ENCODE measurements around the gene CAMK1D.
A peak's percentile ranks its signal among the peaks of the same experiment; 100 is the strongest.

The CAMK1D gene

GRCh38 chr10:12597176-12597575 lies 247.8 kb downstream of the CAMK1D start:
- DNase-seq (ENCODE audit: low read depth), result no peak

- DNase-seq (ENCODE audit: low read depth), result no peak
Measured at GRCh38 chr10:12597788-12598765, 248.7 kb downstream of the CAMK1D start.

DNA sequence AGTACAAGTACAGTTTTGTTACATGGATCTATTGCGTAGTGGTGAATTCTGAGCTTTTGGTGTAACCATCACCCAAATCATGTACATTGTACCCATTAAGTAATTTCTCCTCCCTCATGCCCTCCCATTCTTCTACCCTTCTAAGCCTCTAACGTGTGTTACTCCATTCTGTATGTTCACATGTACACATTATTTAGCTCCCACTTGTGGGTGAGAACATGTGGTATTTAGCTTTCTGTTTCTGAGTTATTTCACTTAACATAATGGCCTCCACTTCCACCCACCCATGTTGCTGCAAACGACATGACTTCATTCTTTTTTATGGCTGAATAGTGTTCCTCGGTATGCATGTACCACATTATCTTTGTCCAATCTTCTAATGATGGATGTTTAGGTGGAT lies 251.3 kb downstream of the CAMK1D start:
- no peak for DNase-seq (ENCODE audit: low read depth)

GRCh38 chr10:12602521-12602920 lies 253.2 kb downstream of the CAMK1D start:
- no peak for DNase-seq (ENCODE audit: low read depth)

DNA sequence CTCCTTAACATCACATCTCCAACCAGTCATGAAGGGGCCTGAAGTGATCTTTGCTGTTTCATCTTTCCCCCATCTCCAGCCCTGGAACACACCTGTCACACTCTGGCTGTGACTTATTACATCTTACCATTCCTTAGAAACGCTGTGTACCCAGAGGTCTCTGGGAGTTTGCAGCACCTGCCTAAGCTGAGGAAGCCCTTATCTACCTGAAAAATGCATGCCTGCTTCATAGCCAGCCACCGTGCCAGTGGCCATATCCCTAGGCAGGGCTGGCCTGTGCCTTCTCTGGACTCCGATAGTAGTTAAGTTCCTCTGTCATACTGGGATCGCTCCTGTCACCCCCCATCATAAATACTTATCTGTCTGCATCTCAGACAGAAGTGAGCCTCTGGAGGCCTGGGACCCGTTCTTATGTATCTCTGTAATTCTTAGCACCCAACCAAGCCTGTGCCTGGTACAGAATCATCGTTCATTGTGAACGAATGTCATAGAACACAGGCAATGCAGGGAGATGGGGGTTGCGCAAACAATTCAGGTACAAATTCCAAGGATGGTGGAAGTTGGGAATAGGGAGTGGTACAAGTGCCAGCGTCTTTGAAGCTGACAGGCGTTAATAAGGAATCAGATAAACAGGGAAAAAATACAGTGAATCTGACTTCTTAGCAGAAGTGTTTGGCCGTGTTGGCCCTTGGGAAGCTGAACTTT lies 254.6 kb downstream of the CAMK1D start:
- DNase-seq (ENCODE audit: low read depth), result no peak

- peak; percentile 13 for DNase-seq (ENCODE audit: low read depth)
Measured at GRCh38 chr10:12605580-12606405, 256.4 kb downstream of the CAMK1D start.

DNA sequence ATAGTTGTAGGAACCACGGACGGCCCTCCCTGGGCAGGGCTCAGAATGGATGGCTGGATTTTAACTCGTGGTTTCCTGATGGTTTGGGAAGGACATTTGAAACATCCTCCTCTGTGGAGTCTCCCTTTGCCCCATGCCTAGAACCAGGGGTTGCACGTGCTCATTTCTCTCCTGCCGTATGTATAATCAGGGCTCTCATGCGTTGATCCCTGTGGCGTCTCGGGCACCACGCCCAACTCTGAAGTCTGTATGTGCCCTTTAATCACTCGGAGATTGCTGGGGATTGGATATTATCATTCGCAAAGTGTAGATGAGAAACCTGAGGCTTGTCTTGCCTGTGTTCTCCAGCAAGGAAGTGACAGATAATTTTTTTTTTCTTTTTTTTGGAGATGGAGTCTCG lies 257.1 kb downstream of the CAMK1D start:
- DNase-seq (ENCODE audit: low read depth), result no peak

DNA sequence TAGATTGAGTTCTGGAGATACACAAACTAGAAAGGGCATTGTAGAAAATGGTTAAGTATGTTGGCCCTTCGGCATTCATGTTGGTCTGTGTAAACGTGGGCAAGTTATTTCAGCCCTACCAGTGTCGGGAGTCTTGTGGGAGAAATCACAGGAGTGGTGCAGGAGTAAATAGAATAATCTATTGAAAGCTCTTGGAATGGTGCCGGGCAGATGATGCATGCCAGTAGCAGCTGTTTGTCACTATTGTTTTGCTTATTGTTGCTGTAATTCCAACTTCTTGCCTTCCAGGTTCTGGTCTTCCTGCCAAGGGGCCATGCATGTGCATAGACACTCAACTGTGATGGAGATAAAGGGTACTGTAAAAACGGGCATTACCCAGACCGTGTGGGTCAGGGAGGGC lies 259.4 kb downstream of the CAMK1D start:
- DNase-seq (ENCODE audit: low read depth), result no peak

DNA sequence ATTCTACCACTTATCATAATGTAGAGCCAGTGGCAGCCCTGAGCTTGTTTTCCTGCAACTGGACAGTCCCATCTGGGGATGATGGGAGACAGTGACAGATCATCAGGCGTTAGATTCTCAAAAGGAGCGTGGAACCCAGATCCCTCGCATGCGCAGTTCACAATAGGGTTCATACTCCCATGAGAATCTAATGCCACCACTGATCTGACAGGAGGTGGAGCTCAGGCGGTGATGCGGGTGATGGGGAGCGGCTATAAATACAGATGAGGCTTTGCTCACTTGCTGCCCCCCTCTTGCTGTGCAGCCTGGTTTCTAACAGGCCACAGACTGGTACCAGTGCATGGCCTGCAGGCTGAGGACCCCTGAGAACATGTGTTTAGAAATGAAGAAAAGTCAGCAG lies 260.1 kb downstream of the CAMK1D start:
- DNase-seq (ENCODE audit: low read depth), result no peak

DNA sequence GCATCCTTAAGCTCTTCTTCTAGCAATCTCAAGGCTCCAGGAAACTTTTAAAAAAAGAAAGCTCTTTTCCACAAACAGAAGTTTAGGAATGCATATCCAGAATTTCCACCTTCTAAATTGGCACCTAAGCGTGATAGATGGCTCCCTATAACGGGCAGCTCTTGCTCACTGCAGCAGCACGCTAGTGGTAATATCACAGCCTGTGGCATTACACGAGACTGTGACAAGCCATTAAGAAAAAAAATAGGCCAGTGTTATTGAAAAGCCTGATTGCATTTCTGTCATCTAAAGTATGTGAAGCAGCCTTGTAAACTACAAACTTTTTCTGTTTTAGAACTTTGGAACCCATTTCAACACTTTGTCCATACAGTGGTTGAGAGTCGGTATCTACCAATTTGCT lies 263.8 kb downstream of the CAMK1D start:
- DNase-seq (ENCODE audit: low read depth), result no peak

- DNase-seq (ENCODE audit: low read depth), result no peak
Measured at GRCh38 chr10:12614177-12614995, 265.0 kb downstream of the CAMK1D start.

DNA sequence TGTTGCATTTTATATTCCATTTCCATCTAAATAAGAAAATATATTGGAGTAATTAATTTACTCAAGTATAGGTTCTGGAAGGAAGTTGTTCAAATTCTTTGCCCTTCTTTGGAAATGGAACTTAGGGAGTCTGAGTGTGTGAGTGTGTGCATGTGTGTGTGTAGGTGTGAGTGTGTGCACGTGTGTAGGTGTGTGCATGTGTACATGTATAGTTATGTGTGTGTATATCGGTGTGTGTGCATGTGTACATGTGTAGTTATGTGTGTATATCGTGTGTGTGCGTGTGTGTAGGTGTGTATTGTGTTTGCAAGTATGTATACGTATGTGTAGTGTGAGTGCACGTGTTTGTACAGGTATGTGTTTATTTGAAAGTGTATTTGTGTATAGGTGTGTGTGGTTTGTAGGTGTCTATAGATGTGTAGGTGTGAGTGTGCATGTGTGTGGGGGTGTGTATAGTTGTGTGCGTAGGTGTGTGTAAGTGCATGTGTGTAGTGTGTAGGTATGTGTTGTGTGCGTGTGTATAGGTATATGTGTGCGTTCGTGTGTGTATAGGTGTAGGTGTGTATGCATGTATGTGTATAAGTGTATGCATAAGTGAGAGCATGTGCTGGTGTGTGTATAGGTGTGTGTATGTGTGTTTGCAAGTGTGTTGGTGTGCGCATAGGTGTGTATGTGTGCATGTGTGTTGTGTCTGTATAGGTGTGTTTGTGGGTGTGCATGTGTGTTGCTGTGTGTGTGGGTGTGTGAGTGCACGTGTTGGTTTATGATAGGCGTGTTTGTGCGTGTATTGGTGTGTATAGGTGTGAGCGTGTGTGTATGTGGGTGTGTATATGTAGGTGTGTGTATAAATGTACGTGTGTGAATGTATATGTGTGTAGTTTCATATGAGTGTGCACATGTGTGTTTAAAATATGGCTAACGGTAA lies 266.2 kb downstream of the CAMK1D start:
- no peak for DNase-seq (ENCODE audit: low read depth)

DNA sequence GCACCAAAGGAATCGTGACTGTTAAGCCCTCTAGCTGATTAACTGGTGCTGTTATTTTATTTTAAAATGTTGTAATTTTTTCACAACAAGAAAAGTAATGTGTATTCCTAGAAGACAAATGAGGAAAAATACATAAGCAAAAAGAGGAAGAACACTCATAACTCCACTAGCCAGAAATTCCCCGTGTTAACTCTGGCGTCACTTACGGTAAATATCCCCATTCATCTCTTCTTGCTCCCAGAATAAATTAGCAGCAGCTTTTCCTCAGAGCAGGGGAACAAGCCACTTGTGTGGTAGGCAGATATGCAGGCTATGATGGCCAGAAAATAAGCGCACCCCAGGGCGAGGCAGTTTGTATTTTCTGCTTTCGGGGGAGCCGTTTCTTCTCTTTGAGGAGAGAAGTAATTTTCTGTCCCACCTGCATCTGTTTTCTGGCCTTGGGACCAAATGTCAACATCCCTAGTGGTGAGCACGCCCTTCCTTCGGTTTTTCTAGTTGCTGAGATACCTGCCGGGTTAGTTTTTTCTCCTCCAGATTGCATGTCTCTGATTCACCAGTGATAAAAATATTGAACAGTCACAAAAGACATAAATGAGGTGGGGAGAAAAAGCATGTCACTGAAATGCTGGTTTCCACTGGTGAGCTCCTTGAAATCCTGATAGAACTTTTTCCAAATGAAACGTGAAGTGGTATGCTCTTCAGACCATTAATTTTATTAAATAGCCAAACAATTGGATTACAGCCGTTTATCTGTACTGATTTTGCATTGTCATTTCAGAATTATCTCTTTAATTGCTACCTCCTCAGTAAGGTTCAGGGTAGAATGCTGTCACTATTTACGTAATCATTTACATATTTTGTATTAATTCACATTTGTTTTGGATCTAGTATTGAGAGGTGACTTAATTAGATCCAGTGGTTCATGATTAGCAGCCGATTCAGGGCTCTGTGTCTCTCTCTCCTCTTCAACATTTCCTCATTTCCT lies 268.1 kb downstream of the CAMK1D start:
- DNase-seq (ENCODE audit: low read depth), result no peak

GRCh38 chr10:12622016-12622415 lies 272.7 kb downstream of the CAMK1D start:
- no peak for DNase-seq (ENCODE audit: low read depth)

DNA sequence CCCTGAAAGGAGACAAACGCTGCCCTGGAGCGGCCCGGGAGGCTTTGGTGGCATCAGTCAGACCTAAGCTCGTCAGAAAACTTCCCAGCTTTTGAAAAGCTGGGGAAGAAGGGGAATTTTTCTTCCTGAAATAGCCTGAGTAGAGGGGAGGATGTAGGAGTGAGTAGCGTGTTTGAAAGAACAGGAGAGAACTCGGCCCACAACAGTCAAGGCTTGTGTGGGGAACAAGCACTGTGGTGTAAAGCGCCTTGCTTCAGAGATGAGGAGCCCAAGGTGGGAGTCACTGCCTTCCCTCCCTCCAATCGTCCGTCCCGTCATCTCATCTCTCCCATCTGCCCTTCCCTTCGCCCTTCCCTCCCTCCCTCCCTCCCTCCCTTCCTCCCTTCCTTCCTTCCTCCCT lies 273.3 kb downstream of the CAMK1D start:
- no peak for DNase-seq (ENCODE audit: low read depth)

DNA sequence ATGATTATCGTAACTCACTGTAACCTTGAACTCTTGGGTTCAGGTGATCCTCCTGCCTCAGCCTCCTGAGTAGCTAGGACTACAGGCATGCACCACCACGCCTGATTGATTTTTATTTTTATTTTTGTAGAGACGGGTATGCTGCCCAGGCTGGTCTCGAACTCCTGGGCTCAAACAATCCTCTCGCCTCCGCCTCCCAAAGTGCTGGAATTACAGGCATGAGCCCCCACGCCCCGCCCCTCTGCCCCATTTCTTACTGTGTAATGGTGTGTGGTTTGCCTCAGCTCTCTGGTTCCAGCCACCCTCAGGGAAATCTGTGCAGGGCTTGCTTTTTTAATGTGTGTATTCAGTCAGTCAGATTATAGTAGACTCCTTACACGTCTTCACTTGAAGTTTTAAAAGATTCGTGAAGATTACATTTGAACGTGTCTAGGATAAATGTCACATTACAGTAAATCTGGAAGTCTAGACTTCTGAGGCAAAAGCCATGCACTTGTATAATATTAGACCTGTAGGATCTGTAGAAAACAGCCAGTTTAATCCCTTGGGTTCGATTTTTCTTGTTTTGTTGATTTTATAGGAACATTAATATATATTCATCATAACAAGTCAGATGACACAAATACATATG lies 276.2 kb downstream of the CAMK1D start:
- no peak for DNase-seq (ENCODE audit: low read depth)

- no peak for DNase-seq (ENCODE audit: low read depth)
Measured at GRCh38 chr10:12628153-12628552, 278.8 kb downstream of the CAMK1D start.

DNA sequence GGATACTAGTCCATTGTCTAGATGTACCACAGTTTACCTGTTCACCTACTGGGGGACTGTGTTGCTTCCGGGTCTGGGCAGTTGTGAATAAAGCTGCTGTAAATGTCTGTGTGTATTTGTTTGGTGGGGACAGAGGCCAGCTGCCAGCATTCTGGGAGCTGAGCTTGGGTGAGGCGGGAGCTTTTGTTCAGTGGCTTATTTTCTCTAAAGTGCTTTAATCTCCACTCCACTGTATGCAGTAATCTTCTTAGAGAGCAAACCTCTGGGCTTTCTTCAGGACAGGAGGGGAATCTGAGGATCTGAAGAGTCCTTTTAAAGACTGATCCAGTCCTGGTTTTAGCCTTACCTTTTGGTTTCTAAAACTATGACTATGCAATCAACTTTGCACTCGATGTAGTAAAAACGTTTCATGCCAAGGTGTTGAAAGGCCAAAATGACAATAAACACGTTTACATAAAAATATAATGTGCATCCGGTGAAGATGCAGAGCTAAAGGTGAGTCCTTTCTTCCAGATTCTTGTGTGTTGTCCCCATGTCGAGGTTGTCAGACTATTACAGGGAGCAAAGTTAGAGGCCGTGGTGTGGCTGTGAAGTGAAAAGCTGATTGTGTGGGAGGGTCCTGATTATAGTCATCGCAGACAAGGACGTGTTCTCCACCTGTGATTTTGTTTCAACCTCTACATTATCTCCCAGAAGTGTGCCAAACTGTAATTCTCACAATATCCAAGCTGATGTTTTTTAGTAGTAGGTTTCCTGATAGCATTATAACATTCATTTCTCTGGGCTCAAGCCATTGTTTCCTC lies 279.8 kb downstream of the CAMK1D start:
- DNase-seq (ENCODE audit: low read depth), result no peak

Data from stimulated activated CD8-positive, alpha-beta memory T cell treated with anti-CD3 and anti-CD28 coated beads, Interleukin-15, amount 100 ng/mL, for 1 hour (primary cell).